ENCODE data around the gene TCF4. TPM values are rescaled to one million over a fixed set of nuclear protein-coding genes. Genes with fewer than 3 reads are reported as not detected.

TCF4 gene
- total RNA-seq, 4 donors from 2014 or later: 114 to 190 (median 132) TPM

DNA sequence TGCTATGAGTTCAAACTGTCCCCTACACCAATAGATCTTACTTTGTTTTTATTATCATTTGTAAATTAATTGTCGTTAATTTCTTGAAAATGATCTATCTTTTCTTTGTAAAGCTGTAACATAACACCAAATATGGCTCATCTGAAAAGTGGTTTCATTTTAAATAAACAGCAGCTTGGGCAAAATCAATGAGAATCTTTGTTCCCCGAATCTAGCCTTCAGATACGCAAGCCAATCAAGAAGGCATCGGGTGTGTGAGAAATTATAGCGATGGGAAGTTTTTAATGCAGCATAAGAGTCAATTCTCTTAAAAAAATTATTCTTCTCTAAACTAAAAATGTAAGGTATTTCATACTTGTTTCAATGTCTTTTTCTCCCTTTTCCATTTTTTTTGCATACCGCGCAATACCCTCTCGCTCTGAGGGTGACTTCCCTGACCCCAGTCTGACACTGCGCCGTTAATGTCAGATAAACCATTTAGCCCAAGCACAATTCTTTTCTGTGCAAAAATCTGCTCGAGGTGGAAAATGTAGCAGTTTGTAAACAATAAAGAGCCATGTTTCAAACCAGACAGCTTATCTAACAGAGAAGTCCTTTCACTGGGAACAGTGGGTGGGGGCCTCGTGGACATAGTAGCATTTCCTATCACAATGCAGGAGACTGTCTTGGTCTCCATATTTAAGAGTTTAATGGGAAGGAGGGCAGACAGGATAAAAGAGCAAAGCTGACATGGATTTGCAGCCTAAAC is 129.4 kb downstream of the TCF4 start:
- H3K27ac ChIP-seq: no peak overlapping the region
- H3K9me3 ChIP-seq: no peaks in the 10 kb centered on the region
- DNase-seq: no peak
- H3K4me1 ChIP-seq: no peaks in the 10 kb centered on the region
- H3K36me3 ChIP-seq: no peaks in the 10 kb centered on the region
- TF ChIP-seq, protein P1, sequence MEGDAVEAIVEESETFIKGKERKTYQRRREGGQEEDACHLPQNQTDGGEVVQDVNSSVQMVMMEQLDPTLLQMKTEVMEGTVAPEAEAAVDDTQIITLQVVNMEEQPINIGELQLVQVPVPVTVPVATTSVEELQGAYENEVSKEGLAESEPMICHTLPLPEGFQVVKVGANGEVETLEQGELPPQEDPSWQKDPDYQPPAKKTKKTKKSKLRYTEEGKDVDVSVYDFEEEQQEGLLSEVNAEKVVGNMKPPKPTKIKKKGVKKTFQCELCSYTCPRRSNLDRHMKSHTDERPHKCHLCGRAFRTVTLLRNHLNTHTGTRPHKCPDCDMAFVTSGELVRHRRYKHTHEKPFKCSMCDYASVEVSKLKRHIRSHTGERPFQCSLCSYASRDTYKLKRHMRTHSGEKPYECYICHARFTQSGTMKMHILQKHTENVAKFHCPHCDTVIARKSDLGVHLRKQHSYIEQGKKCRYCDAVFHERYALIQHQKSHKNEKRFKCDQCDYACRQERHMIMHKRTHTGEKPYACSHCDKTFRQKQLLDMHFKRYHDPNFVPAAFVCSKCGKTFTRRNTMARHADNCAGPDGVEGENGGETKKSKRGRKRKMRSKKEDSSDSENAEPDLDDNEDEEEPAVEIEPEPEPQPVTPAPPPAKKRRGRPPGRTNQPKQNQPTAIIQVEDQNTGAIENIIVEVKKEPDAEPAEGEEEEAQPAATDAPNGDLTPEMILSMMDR (IDR thresholded peaks at IDR 0.05): no peak
- no peak for TF ChIP-seq POLR2A (IDR thresholded peaks at IDR 0.05)
- intact Hi-C loops (cut with DNase I): no loop called here
- 91 to 92% methylated on average over 12 of the region's 12 CpGs for WGBS, 2 donors
- H3K4me3 ChIP-seq (replicated peaks in 1 of 3): no peak overlapping the region
- H3K27me3 ChIP-seq: no peaks in the 10 kb centered on the region

DNA sequence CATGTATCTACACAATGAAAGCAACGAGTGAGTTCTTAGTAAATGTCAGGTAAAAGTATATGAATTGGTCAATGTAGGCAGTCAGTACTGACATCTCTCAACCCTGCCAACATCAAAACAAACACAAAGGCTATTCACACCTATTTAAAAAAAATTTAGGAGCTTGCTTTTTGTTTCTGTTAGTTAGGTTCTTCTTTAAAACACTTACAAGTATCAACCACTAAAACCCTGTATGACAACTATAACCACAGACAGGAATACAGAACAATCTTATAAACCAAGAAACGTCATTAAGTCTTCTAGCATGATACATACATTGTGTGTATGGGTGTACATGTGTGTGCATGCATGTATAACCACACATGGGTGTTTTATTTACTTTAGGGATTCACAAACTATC is 131.0 kb downstream of the TCF4 start:
- Histone ChIP-seq H3K27me3 (no peaks in the 10 kb centered on the region), H3K4me3 (replicated peaks in 1 of 3) (no peak overlapping the region), H3K4me1 (peaks cover 0 to 6% of the 10 kb centered on the region in 2 donors), H3K9me3 (no peaks in the 10 kb centered on the region), H3K27ac (no peak overlapping the region), H3K36me3 (no peaks in the 10 kb centered on the region)
- WGBS, 2 donors: 87 to 92% methylated on average over 2 of the region's 2 CpGs
- no peak for DNase-seq
- TF ChIP-seq POLR2A (IDR thresholded peaks at IDR 0.05): no peak
- TF ChIP-seq, protein P1 (IDR thresholded peaks at IDR 0.05): no peak
- intact Hi-C loops (cut with DNase I): no loop called here

DNA sequence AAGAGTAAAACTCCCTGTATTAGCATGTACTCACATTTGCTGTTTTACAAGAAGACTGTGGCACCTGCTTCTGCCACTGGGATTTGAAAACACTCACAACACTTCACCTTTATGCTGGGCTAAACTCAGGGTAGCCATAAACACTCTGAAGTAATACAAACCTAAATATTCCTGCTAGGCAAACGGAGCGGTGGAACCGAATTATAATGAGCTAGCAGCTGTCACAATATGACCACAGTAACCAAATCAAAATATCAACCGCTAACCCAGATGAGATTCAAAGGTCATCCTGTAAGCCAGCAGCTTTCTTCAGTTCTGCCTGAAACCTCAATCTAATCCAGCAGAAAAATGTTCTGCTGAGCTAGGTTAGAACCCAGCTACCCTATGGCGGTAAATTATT is 132.1 kb downstream of the TCF4 start:
- Histone ChIP-seq H3K27me3 (no peaks in the 10 kb centered on the region), H3K27ac (no peak overlapping the region), H3K4me1 (peaks cover 0 to 11% of the 10 kb centered on the region in 2 donors), H3K9me3 (no peaks in the 10 kb centered on the region), H3K36me3 (no peaks in the 10 kb centered on the region), H3K4me3 (replicated peaks in 1 of 3) (no peak overlapping the region)
- intact Hi-C loops (cut with DNase I): no loop called here
- DNase-seq: no peak
- WGBS, 2 donors: 91 to 99% methylated on average over 5 of the region's 5 CpGs
- TF ChIP-seq, protein P1 (IDR thresholded peaks at IDR 0.05): no peak
- TF ChIP-seq POLR2A (IDR thresholded peaks at IDR 0.05): no peak

DNA sequence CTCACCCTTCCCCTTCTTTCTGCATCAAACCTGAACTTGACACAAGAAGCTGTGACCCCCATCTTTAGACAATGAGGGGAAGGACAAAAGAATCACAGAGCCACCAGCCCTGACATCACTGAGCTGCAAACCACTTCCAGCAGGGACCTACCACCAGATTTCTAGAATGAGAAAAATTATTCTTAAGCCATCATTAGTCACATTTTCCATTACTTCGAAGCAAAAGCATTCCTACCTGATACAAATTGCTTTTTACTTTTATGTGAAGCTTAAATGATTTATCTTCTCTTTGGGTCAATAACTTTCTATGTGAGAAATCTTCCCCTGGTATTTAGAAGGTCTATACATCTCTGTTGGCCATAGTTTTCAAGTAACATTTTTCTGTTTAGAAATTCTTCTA is 134.8 kb downstream of the TCF4 start:
- WGBS, 2 donors: 76 to 92% methylated on average over 1 of the region's 1 CpG
- Histone ChIP-seq H3K9me3 (no peaks in the 10 kb centered on the region), H3K27me3 (no peaks in the 10 kb centered on the region), H3K4me3 (replicated peaks in 1 of 3) (no peak overlapping the region), H3K36me3 (no peaks in the 10 kb centered on the region), H3K4me1 (peaks cover 0 to 11% of the 10 kb centered on the region in 2 donors), H3K27ac (no peak overlapping the region)
- no peak for DNase-seq
- TF ChIP-seq, protein P1 (IDR thresholded peaks at IDR 0.05): no peak
- TF ChIP-seq POLR2A (IDR thresholded peaks at IDR 0.05): no peak
- intact Hi-C loops (cut with DNase I): no loop called here

DNA sequence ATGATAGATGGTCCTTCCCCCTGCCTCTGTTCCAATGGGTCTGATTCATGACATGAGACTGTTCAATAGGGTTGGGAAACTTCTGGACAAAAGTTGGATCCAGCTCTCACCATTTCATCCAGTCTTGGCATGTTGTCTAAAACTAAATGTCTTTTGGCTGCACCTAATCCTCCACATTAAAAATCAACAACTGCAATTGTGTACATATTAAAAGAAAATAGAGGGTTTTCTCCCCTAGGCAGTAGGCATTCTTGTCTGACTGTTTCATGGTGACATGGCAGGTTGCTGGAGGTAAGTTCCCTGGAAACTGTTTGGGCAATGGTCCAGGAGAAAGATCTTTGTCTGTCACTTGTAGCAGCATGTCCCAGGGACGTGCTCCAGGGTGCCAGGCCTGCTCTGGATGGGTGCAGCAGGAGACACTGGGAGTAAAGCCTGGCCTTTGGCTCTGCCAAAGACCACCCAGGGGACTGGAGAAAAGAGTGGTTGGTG is 135.8 kb downstream of the TCF4 start:
- H3K36me3 ChIP-seq: no peaks in the 10 kb centered on the region
- 43 to 50% methylated on average over 1 of the region's 1 CpG for WGBS, 2 donors
- no peak for TF ChIP-seq POLR2A (IDR thresholded peaks at IDR 0.05)
- TF ChIP-seq, protein P1 (IDR thresholded peaks at IDR 0.05): no peak
- intact Hi-C loops (cut with DNase I): no loop called here
- no peaks in the 10 kb centered on the region for H3K27me3 ChIP-seq
- no peaks in the 10 kb centered on the region for H3K9me3 ChIP-seq
- H3K4me1 ChIP-seq: peaks cover 0 to 11% of the 10 kb centered on the region in 2 donors
- H3K4me3 ChIP-seq (replicated peaks in 1 of 3): no peak overlapping the region
- DNase-seq: peak; percentile 11 to 14
- H3K27ac ChIP-seq: no peak overlapping the region
